PC-3 (cell line): Measurements from ENCODE around the gene ABHD16A. TPM values are rescaled to one million over a fixed set of nuclear protein-coding genes. Genes with fewer than 3 reads are reported as not detected.

ENCODE experiments used
- ATAC-seq: fragments of 200-7000 bp; cut with Tn5 transposase; 2 replicates; pipeline ENCODE4 v1.9.1; 2020; ENCODE audit warnings: mild to moderate bottlenecking, moderate library complexity
- BruUV-seq: library from RNA; stranded (reverse); fragments of 400-500 nt; replicated peaks from 2 replicates; lab custom pipeline; 2021; lab: Mats Ljungman, UMichigan
- CTCF ChIA-PET: fragments of 300-600 bp; sonication (Branson Sonifier 250); formaldehyde crosslinking; loops from one replicate; lab custom pipeline; 2022; ENCODE audit warnings: antibody characterized with exemption; lab: Charles Lee
- POLR2A ChIA-PET: fragments of 300-600 bp; sonication (Branson Sonifier 250); formaldehyde crosslinking; loops from one replicate; lab custom pipeline; 2022; ENCODE audit warnings: antibody characterized with exemption; ENCODE audit not compliant: unreplicated experiment; lab: Charles Lee
- DNase-seq: peaks from one replicate; pipeline ENCODE4 v3.0.0-alpha.2; 2015
- H2AFZ ChIP-seq: fragments of 300-600 bp; sonication (generic); 2 replicates; pipeline ENCODE4 v1.6.0; 2016; ENCODE audit warnings: antibody characterized with exemption, low read length
- H3F3A ChIP-seq: fragments of 300-600 bp; sonication (generic); one replicate; pipeline ENCODE4 v1.6.0; 2017; ENCODE audit warnings: antibody characterized with exemption, low read length, control low read depth, mild to moderate bottlenecking; ENCODE audit not compliant: unreplicated experiment
- H3K27ac ChIP-seq: fragments of 300-600 bp; sonication (generic); 2 replicates; pipeline ENCODE4 v1.5.1; 2016; ENCODE audit warnings: mild to moderate bottlenecking, low read length
- H3K27me3 ChIP-seq: fragments of 300-600 bp; sonication (generic); 2 replicates; pipeline ENCODE4 v1.6.1; 2016; ENCODE audit warnings: low read length, mixed read lengths
- H3K36me3 ChIP-seq: fragments of 300-600 bp; sonication (generic); 2 replicates; pipeline ENCODE4 v1.6.1; 2016; ENCODE audit warnings: low read depth, mixed run types, low read length, mixed read lengths
- H3K4me1 ChIP-seq: fragments of 300-600 bp; sonication (generic); 2 replicates; pipeline ENCODE4 v1.5.1; 2016; ENCODE audit warnings: low read length; ENCODE audit not compliant: insufficient read depth
- H3K4me2 ChIP-seq: fragments of 300-600 bp; sonication (generic); 2 replicates; pipeline ENCODE4 v1.6.0; 2016; ENCODE audit warnings: low read length
- H3K4me3 ChIP-seq: fragments of 300-600 bp; sonication (generic); 2 replicates; pipeline ENCODE4 v1.5.1; 2016; ENCODE audit warnings: mild to moderate bottlenecking, low read length, mixed read lengths
- H3K79me2 ChIP-seq: fragments of 300-600 bp; sonication (generic); 2 replicates; pipeline ENCODE4 v1.6.1; 2017; ENCODE audit warnings: low read length, mixed read lengths
- H3K9ac ChIP-seq: fragments of 300-600 bp; sonication (generic); 2 replicates; pipeline ENCODE4 v1.6.0; 2016; ENCODE audit warnings: mild to moderate bottlenecking, low read length
- H3K9me2 ChIP-seq: fragments of 300-600 bp; sonication (generic); replicated peaks from 2 replicates; pipeline ENCODE4 v1.6.1; 2016; ENCODE audit warnings: mixed run types, low read length, mixed read lengths
- H3K9me3 ChIP-seq: fragments of 300-600 bp; sonication (generic); 2 replicates; pipeline ENCODE4 v1.6.1; 2016; ENCODE audit warnings: low read length, mixed read lengths
- H4K20me1 ChIP-seq: fragments of 300-600 bp; sonication (generic); 2 replicates; pipeline ENCODE4 v1.6.1; 2016; ENCODE audit warnings: low read length, mixed read lengths
- EZH2 ChIP-seq: fragments of 300-600 bp; sonication (generic); IDR thresholded peaks from one replicate; pipeline ENCODE4 v1.6.1; 2017; ENCODE audit warnings: antibody characterized with exemption, mild to moderate bottlenecking, low read length; ENCODE audit not compliant: unreplicated experiment
- EZH2phosphoT487 ChIP-seq: fragments of 300-600 bp; sonication (generic); IDR thresholded peaks from 2 replicates; pipeline ENCODE4 v1.6.1; 2018; ENCODE audit warnings: mild to moderate bottlenecking, antibody characterized with exemption, low read length, borderline replicate concordance
- intact Hi-C: fragments of 100-400 bp; cut with micrococcal nuclease; formaldehyde crosslinking; loops from 2 replicates; pipeline ENCODE4 v1.9.0; 2023
- total RNA-seq: library from RNA; depleted of rRNA; stranded (reverse); fragments of >200 nt; gene quantifications from 2 replicates; pipeline ENCODE4 v1.2.3, GENCODE V29; 2014
- TF ChIP-seq, protein P1 (sequence below): fragments of 300-600 bp; sonication (generic); conservative IDR thresholded peaks from 2 replicates; pipeline ENCODE4 v1.5.1; 2017; ENCODE audit warnings: antibody characterized with exemption, low read depth, mild to moderate bottlenecking, low read length

The ABHD16A gene
- total RNA-seq, 1 experiment from 2014 or later = 52.0 TPM

DNA sequence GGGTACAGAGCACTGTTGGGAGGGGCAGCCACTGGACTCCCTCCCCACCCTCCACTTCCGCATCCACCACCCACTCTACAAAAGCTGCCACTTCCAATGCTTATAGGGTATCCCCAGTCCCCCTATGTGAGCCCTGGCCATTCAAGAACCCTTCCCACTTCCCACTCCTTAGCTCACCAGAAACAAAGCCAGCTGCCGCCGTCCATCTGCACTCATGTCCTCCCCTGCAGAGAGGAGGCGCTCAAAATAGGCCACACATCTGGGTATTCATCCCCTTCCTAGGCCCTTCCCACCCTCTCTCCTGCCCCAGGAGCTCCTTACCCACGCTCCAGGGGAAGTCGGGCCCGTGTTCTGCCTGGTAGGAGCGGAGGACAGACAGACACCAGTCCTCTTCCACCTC is 15.8 kb downstream of the ABHD16A start:
- no peak overlapping the region for H3K9ac ChIP-seq
- DNase-seq = no peak
- H3F3A ChIP-seq = no peaks in the 10 kb centered on the region
- peaks cover 8% of the 10 kb centered on the region; the same call in 1 of the 2 replicates for H3K36me3 ChIP-seq
- H3K9me2 ChIP-seq = no peaks in the 10 kb centered on the region
- no peaks in the 10 kb centered on the region for H3K27me3 ChIP-seq
- H3K9me3 ChIP-seq = no peaks in the 10 kb centered on the region
- ChIA-PET CTCF (no interaction called here), POLR2A (no interaction called here)
- no peaks in the 10 kb centered on the region for H3K79me2 ChIP-seq
- 0 out of 2 replicates have a peak, but pooled peaks cover 3% of the 10 kb centered on the region for H3K4me1 ChIP-seq
- no TSS peak for BruUV-seq
- intact Hi-C loops = loop anchor here (10.0 kb wide), 2 partner anchors 147 to 177 kb away; partner anchors contain the start of gene NEU1
- ATAC-seq = no peak
- H2AFZ ChIP-seq = no peak overlapping the region
- H3K4me2 ChIP-seq = no peak overlapping the region
- H3K27ac ChIP-seq = no peak overlapping the region
- no peaks in the 10 kb centered on the region for H4K20me1 ChIP-seq
- TF ChIP-seq EZH2phosphoT487 (no peak), EZH2 (no peak)
- TF ChIP-seq, protein P1, sequence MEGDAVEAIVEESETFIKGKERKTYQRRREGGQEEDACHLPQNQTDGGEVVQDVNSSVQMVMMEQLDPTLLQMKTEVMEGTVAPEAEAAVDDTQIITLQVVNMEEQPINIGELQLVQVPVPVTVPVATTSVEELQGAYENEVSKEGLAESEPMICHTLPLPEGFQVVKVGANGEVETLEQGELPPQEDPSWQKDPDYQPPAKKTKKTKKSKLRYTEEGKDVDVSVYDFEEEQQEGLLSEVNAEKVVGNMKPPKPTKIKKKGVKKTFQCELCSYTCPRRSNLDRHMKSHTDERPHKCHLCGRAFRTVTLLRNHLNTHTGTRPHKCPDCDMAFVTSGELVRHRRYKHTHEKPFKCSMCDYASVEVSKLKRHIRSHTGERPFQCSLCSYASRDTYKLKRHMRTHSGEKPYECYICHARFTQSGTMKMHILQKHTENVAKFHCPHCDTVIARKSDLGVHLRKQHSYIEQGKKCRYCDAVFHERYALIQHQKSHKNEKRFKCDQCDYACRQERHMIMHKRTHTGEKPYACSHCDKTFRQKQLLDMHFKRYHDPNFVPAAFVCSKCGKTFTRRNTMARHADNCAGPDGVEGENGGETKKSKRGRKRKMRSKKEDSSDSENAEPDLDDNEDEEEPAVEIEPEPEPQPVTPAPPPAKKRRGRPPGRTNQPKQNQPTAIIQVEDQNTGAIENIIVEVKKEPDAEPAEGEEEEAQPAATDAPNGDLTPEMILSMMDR = no peak
- no peak overlapping the region for H3K4me3 ChIP-seq

DNA sequence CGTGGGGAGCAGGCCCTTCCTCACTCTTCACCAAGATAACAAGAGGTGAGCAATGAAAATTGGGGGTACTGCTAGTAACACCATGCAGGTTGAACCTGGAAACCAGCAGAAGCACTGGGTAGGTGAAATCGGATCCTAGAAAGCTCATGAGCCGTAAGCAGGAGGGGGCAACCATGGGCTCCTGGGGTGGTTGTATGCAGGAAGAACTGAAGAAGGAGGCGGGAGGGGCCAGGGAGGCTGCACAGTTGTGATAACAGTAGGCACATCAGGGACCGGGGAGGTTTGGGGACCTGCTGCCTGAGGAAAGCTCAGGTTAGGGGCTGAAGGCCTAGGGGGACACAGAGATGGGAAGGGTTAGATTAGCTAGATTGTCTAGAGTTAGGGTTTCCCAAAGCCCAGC is 16.6 kb downstream of the ABHD16A start:
- H3K36me3 ChIP-seq = peaks cover 8% of the 10 kb centered on the region; the same call in 1 of the 2 replicates
- H3K4me2 ChIP-seq = no peak overlapping the region
- ATAC-seq (no peak), DNase-seq (no peak)
- no peak overlapping the region for H3K9ac ChIP-seq
- POLR2A ChIA-PET = no interaction called here
- CTCF ChIA-PET = no interaction called here
- H3K79me2 ChIP-seq = no peaks in the 10 kb centered on the region
- H3K27ac ChIP-seq = no peak overlapping the region
- no peak overlapping the region for H3K4me3 ChIP-seq
- intact Hi-C loops = loop anchor here (10.0 kb wide), 2 partner anchors 148 to 178 kb away; partner anchors contain the start of gene NEU1
- TF ChIP-seq EZH2 (no peak), EZH2phosphoT487 (no peak)
- TF ChIP-seq, protein P1 = no peak
- H3F3A ChIP-seq = no peaks in the 10 kb centered on the region
- H3K4me1 ChIP-seq = peaks cover 3% of the 10 kb centered on the region; the same call in 1 of the 2 replicates
- no peaks in the 10 kb centered on the region for H3K27me3 ChIP-seq
- no peaks in the 10 kb centered on the region for H4K20me1 ChIP-seq
- H2AFZ ChIP-seq = no peak overlapping the region
- BruUV-seq = no TSS peak
- no peaks in the 10 kb centered on the region for H3K9me3 ChIP-seq
- H3K9me2 ChIP-seq = no peaks in the 10 kb centered on the region

DNA sequence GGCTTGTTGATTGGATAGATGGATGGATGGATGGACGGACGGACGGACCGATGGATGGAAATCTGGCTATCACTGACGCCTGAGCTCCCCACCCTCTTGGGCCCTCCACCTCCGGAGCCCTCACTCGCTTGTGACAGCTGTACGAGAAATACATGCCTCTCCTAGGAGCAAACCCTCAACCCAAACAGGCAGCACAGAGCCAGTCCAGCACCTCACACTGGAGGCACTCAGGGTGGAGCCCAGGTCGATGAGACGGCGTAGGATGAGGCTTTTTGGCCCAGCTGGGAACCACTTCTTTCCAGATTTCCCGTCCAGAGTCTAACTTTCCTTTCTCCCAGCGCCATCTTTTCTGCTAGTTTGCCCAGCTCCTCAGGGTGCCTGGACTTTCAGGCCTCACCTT is 19.5 kb downstream of the ABHD16A start:
- intact Hi-C loops = loop anchor here (10.0 kb wide), 2 partner anchors 151 to 181 kb away; partner anchors contain the start of gene NEU1
- Histone ChIP-seq H3K4me1 (peaks cover 10% of the 10 kb centered on the region), H3K9me3 (no peaks in the 10 kb centered on the region), H3K36me3 (peaks cover 4% of the 10 kb centered on the region; the same call in 1 of the 2 replicates), H3K79me2 (no peaks in the 10 kb centered on the region), H4K20me1 (no peaks in the 10 kb centered on the region), H3K9ac (no peak overlapping the region), H2AFZ (no peak overlapping the region), H3K4me3 (no peak overlapping the region), H3K4me2 (no peak overlapping the region), H3K9me2 (no peaks in the 10 kb centered on the region), H3K27me3 (no peaks in the 10 kb centered on the region), H3K27ac (no peak overlapping the region), H3F3A (no peaks in the 10 kb centered on the region)
- CTCF ChIA-PET = no interaction called here
- BruUV-seq = no TSS peak
- TF ChIP-seq EZH2phosphoT487 (no peak), EZH2 (no peak)
- TF ChIP-seq, protein P1 = no peak
- ATAC-seq = no peak
- POLR2A ChIA-PET = no interaction called here
- no peak for DNase-seq
